Neural crest cell (in vitro differentiated cells): ENCODE results near the gene RERE. TPM values are rescaled to one million over a fixed set of nuclear protein-coding genes. Genes with fewer than 3 reads are reported as not detected.
"Not testable (repeated sequence)": the region's sequence is repeated elsewhere in the genome, so short reads cannot be mapped to it uniquely, and the experiment has no call there.

Source experiments
- DNase-seq: peaks from one replicate; pipeline ENCODE4 v3.0.0; 2021; ENCODE audit warnings: low read depth, mixed read lengths, low spot score
- H3K27ac Mint-ChIP-seq: one replicate; pipeline ENCODE4 v1.8.0; 2021; ENCODE audit warnings: mild to moderate bottlenecking, mixed read lengths; ENCODE audit not compliant: unreplicated experiment
- H3K27me3 Mint-ChIP-seq: 2 replicates; pipeline ENCODE4 v1.8.0; 2021; ENCODE audit warnings: low read depth, mild to moderate bottlenecking, mixed read lengths
- H3K36me3 Mint-ChIP-seq: 2 replicates; pipeline ENCODE4 v1.8.0; 2021; ENCODE audit warnings: low read depth, mild to moderate bottlenecking, mixed read lengths
- H3K4me1 Mint-ChIP-seq: 2 replicates; pipeline ENCODE4 v1.8.0; 2021; ENCODE audit warnings: mixed read lengths
- H3K4me3 Mint-ChIP-seq: one replicate; pipeline ENCODE4 v1.8.0; 2021; ENCODE audit warnings: mild to moderate bottlenecking, mixed read lengths
- H3K9me3 Mint-ChIP-seq: 2 replicates; pipeline ENCODE4 v1.8.0; 2021; ENCODE audit warnings: mixed read lengths
- total RNA-seq: library from RNA; stranded (reverse); gene quantifications from 2 replicates; pipeline ENCODE4 v1.2.1, GENCODE V29; 2021
- TF ChIP-seq, protein P1 (sequence below): fragments of 200-600 bp; sonication (generic); conservative IDR thresholded peaks from 2 replicates; pipeline ENCODE4 v1.5.0; 2021; ENCODE audit warnings: antibody characterized with exemption, mild to moderate bottlenecking

The RERE gene
- total RNA-seq, 1 donor from 2014 or later: 122 TPM

- TF ChIP-seq, protein P1, sequence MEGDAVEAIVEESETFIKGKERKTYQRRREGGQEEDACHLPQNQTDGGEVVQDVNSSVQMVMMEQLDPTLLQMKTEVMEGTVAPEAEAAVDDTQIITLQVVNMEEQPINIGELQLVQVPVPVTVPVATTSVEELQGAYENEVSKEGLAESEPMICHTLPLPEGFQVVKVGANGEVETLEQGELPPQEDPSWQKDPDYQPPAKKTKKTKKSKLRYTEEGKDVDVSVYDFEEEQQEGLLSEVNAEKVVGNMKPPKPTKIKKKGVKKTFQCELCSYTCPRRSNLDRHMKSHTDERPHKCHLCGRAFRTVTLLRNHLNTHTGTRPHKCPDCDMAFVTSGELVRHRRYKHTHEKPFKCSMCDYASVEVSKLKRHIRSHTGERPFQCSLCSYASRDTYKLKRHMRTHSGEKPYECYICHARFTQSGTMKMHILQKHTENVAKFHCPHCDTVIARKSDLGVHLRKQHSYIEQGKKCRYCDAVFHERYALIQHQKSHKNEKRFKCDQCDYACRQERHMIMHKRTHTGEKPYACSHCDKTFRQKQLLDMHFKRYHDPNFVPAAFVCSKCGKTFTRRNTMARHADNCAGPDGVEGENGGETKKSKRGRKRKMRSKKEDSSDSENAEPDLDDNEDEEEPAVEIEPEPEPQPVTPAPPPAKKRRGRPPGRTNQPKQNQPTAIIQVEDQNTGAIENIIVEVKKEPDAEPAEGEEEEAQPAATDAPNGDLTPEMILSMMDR: no peak
- peaks cover 8% of the 10 kb centered on the region for H3K4me1 Mint-ChIP-seq
- H3K36me3 Mint-ChIP-seq: no peaks in the 10 kb centered on the region
- no peak for DNase-seq
- H3K4me3 Mint-ChIP-seq: no peak overlapping the region
- H3K9me3 Mint-ChIP-seq: peaks cover 1% of the 10 kb centered on the region
- no peak overlapping the region for H3K27ac Mint-ChIP-seq
- H3K27me3 Mint-ChIP-seq: no peaks in the 10 kb centered on the region
These were observed 18.7 kb upstream of the RERE start for GRCh38 chr1:8835941-8836643.

DNA sequence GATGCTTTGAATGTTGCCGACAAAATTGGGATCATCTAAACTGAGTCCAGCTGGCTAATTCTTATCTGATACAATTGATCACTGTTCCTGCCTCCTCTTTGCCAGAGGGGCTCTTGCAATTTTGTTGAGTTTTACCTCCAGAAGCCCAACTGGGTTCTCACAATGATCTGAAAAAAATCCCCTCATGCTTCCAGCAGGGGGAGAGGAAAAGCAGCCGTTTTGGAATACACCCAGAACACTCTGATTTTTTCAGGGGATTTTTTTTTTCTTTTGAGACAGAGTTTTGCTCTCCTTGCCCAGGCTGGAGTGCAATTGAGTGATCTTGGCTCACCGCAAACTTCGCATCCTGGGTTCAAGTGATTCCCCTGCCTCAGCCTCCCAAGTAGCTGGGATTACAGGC, 13.9 kb upstream of the RERE start:
- no peak for DNase-seq
- H3K27me3 Mint-ChIP-seq: no peaks in the 10 kb centered on the region
- H3K36me3 Mint-ChIP-seq: no peaks in the 10 kb centered on the region
- TF ChIP-seq, protein P1: peak; percentile 49
- no peak overlapping the region for H3K4me3 Mint-ChIP-seq
- H3K27ac Mint-ChIP-seq: no peak overlapping the region
- peaks cover 6% of the 10 kb centered on the region for H3K4me1 Mint-ChIP-seq
- no peaks in the 10 kb centered on the region for H3K9me3 Mint-ChIP-seq

DNA sequence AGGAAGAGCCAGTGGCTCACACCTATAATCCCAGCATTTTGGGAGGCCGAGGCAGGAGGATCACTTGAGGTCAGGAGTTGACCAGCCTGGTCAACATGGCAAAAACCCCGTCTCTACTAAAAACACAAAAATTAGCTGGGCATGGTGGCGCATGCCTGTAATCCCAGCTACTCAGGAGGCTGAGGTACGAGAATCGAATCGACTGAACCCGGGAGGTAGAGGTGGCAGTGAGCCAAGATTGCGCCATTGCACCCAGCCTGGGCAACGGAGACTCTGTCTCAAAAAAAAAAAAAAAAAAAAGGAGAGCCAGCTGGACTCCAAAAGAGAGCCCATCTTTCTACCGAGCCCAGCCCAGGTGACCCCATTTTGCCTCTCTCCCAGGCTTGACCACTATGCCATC, 13.3 kb upstream of the RERE start:
- not testable (repeated sequence) for H3K4me3 Mint-ChIP-seq, H3K9me3 Mint-ChIP-seq, H3K4me1 Mint-ChIP-seq, H3K27ac Mint-ChIP-seq, DNase-seq, H3K27me3 Mint-ChIP-seq, H3K36me3 Mint-ChIP-seq

DNA sequence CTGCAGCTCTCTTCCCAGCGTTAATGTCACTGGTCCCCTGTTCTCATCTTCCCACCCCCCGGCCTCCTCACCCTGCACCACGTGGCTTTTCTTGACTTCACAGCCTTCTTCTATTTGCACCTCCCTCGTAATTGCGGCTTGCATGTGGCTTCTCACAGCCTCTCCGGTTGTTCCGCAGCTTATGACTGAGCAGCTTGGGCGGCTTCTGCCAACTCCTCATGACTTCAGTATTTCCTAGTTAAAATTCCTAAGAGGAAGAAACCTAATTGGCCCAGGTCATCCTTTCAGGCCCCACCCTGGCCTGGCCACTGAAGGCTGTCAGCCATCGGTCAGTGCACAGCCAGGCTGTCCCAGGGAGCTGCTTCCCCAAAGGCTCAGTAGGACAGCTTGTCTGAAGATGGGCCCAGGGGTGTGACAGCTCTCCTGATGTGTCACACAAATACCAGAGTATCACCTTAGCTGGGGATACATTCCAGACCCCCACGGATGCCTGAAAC, 8.6 kb upstream of the RERE start:
- H3K27me3 Mint-ChIP-seq: no peaks in the 10 kb centered on the region
- TF ChIP-seq, protein P1: no peak
- no peak for DNase-seq
- no peak overlapping the region for H3K27ac Mint-ChIP-seq
- H3K9me3 Mint-ChIP-seq: no peaks in the 10 kb centered on the region
- no peak overlapping the region for H3K4me3 Mint-ChIP-seq
- peaks cover 22% of the 10 kb centered on the region for H3K4me1 Mint-ChIP-seq
- no peaks in the 10 kb centered on the region for H3K36me3 Mint-ChIP-seq

GRCh38 chr1:8823295-8823664, 5.8 kb upstream of the RERE start:
- TF ChIP-seq, protein P1: no peak
- peaks cover 27% of the 10 kb centered on the region for H3K4me1 Mint-ChIP-seq
- H3K27me3 Mint-ChIP-seq: no peaks in the 10 kb centered on the region
- no peak for DNase-seq
- no peak overlapping the region for H3K4me3 Mint-ChIP-seq
- H3K9me3 Mint-ChIP-seq: no peaks in the 10 kb centered on the region
- no peaks in the 10 kb centered on the region for H3K36me3 Mint-ChIP-seq
- H3K27ac Mint-ChIP-seq: no peak overlapping the region
